Measurements from ENCODE around the gene WBP1.
"Not testable (repeated sequence)": the region's sequence is repeated elsewhere in the genome, so short reads cannot be mapped to it uniquely, and the experiment has no call there.

The WBP1 gene

DNA sequence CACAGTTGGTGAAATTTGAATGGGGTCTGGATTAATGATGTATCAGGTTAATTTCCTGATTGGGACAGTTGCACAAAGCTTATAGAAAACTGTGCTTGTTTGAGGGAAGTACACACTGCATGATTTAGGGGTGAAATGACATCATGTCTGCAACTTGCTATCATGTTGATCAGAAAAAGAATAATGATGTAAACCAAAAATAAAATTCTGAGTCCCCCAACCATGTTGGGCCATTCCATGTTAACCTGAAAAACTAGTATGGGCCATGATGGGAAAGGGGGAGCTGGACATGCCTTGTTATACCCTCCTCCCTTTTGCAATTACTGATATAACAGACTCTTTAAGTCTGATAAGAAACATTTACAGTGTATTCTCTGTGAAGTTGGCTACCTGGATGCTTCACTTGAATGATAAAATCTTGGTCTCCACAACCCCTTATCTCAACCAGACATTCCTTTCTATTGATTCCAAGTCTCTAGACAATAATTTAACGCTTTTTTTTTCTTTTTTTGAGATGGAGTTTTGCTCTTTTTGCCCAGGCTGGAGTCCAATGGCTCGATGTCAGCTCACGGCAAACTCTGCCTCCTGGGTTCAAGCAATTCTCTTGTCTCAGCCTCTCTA is 7.6 kb upstream of the WBP1 start:
- DNase-seq (ENCODE audit: low read depth in 1 of 2, low spot score in 1 of 2): no peak

DNA sequence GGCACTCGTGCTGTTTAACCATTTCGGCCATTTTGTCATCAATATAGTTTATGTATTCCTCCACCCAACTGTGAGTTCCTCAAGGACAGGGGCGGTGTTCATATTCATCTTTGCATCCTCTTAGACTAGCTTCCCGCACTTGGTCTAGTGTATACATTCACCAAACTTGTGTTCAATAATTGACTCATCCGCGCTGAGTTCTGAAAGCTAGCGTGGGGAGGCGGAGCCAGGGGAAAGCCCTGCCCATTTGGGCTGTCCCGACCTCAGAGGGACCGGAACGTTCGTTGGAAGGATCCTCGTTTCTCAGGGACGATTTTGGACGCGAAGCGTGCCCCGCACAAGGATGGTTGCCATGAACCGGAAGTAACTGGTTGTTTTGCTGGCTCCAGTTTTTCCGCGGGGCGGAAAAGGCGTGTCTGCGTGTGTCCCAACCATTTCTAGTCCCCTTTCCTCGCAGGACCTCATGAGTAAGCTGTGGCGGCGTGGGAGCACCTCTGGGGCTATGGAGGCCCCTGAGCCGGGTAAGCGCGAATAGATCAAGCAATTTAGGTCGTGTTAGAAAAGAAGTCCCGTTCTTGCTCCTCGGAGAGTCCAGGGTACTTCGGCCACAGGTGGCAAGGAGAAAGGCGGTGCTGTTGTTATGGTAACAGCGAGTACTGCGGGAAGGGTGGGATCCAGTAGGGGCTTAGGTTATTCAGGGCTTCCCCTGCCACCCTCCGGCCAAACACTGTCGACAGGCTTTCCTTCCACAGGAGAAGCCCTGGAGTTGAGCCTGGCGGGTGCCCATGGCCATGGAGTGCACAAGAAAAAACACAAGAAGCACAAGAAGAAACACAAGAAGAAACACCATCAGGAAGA is 3.4 kb upstream of the WBP1 start, which contains the start of gene INO80B:
Gene INO80B, plus strand, starts transcription at position 434 of the 858 bp plus-strand sequence. Its CDS starts 30 bp downstream, at position 464.
- peak; percentile 91 to 96 for DNase-seq (ENCODE audit: low read depth in 1 of 2, low spot score in 1 of 2)

DNA sequence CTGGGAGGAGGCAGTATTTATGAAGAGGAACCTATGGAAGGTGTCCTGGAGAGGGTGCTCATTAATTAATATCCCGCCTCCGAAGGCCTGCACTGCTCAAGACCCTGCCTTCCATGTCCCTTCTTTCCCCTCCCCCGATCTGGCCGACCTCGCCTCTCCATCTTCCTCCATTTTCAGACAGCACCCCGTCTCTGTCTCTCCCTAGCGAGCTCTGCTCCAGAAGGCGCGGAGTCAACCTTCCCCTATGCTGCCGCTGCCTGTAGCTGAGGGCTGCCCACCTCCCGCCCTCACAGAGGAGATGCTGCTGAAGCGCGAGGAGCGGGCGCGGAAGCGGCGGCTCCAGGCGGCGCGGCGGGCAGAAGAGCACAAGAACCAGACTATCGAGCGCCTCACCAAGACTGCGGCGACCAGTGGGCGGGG is 1.1 kb upstream of the WBP1 start:
- no peak for DNase-seq (ENCODE audit: low read depth in 1 of 2, low spot score in 1 of 2)

DNA sequence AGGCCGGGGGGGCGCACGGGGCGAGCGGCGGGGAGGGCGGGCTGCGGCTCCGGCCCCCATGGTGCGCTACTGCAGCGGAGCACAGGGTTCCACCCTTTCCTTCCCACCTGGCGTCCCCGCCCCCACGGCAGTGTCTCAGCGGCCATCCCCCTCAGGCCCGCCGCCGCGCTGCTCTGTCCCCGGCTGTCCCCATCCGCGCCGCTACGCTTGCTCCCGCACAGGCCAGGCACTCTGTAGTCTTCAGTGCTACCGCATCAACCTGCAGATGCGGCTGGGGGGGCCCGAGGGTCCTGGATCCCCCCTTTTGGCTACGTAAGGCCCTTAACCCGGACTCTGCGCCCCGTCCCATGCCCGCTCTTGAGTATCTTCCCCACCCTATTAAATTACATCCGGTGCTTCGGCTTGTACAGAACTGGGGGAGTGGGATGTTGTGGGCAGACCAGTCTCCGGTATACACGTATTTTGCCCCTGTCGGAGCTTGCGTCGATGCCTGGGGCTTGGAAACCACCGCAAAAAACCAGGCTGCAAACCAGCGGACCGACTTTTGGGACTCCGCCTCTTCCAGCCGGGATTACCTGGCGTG is 598 bp upstream of the WBP1 start:
- peak; percentile 64 to 76 for DNase-seq (ENCODE audit: low read depth in 1 of 2, low spot score in 1 of 2)

DNA sequence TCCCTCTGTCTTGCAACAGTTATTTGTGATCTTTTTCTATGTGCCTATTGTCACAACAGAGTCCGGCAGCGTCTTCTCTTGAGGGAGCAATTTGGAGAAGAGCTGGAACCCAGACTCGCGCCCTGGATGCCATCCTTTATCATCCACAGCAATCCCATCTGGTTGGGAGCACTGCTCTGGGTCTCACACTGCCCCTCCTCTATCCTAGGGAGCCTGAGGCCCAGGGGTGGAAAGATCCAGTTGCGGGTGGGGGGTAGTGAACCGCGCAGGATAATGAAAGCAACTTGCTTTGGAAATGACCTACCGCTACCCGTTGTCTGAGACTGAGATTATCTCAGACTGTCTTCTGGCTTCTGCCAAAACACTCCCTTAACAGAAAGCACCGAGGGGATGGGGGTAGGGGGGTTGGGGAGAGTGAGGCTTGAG is 713 bp downstream of the WBP1 start:
- DNase-seq (ENCODE audit: low read depth in 1 of 2, low spot score in 1 of 2): no peak

DNA sequence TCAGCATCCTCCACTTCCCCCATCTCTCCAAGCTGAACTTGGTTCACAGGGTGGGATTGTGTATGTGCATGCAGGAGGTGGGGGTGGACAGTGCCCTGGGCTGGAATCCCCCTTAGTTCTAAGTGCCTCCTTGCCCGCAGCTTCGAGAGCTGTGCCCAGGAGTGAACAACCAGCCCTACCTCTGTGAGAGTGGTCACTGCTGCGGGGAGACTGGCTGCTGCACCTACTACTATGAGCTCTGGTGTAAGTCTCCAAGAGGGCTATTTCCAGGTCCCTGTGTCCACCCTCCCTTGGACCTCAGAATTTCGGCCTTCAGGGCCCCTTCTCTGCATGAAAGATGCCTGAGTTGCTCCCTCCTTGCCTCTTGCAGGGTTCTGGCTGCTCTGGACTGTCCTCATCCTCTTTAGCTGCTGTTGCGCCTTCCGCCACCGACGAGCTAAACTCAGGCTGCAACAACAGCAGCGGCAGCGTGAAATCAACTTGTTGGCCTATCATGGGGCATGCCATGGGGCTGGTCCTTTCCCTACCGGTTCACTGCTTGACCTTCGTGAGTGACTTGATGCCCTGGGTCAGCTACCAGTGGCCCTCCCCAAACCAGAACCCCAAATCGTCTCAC is 1.4 kb downstream of the WBP1 start:
- not testable (repeated sequence) for DNase-seq (ENCODE audit: low read depth in 1 of 2, low spot score in 1 of 2)

DNA sequence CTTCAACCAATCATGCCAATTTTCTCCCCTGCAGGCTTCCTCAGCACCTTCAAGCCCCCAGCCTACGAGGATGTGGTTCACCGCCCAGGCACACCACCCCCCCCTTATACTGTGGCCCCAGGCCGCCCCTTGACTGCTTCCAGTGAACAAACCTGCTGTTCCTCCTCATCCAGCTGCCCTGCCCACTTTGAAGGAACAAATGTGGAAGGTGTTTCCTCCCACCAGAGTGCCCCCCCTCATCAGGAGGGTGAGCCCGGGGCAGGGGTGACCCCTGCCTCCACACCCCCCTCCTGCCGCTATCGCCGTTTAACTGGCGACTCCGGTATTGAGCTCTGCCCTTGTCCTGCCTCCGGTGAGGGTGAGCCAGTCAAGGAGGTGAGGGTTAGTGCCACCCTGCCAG is 1.9 kb downstream of the WBP1 start:
- DNase-seq (ENCODE audit: low read depth in 1 of 2, low spot score in 1 of 2): not testable (repeated sequence)

DNA sequence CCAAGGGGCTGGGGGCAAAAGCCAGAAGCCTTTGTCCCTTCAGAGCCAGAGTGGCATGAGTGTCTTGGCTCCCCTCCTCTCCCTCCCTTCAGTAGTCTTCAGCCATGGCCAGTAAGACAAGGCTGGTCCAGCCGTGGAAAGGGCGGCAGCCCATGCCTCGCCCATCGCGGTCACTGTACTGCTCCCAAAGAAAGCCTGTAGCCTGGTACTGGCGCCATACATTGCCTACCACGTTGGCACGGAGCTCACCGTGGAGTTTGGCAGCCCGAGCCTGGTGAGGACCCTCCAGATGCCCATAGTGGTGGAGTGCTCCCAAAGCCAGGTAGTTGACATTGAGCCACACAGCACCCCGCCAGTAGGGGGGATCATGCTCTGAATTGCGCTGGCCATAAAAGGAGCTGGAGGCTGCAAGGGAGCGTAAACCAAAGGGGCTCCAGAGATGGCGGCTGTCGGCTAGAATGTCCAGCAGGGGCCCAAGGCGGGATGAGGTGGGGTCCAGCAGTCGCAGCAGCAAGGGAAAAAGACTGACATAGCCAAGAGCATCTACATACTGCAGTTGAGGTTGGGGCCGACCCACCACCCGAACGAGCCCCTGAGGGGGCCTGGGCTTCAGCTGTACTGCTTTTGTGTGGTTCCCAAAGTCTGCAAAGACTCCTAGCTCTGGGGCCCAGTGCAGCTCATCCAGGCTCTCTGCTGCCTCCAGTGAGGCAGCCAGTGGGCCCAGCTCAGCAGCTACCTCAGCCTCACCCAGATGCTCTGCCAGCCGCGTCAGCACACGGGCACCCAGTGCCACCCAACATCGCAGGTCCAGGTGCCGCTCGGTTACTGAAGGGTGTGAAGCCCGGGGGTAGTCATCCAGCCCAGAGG is 3.2 kb downstream of the WBP1 start:
- DNase-seq (ENCODE audit: low read depth in 1 of 2, low spot score in 1 of 2): no peak

DNA sequence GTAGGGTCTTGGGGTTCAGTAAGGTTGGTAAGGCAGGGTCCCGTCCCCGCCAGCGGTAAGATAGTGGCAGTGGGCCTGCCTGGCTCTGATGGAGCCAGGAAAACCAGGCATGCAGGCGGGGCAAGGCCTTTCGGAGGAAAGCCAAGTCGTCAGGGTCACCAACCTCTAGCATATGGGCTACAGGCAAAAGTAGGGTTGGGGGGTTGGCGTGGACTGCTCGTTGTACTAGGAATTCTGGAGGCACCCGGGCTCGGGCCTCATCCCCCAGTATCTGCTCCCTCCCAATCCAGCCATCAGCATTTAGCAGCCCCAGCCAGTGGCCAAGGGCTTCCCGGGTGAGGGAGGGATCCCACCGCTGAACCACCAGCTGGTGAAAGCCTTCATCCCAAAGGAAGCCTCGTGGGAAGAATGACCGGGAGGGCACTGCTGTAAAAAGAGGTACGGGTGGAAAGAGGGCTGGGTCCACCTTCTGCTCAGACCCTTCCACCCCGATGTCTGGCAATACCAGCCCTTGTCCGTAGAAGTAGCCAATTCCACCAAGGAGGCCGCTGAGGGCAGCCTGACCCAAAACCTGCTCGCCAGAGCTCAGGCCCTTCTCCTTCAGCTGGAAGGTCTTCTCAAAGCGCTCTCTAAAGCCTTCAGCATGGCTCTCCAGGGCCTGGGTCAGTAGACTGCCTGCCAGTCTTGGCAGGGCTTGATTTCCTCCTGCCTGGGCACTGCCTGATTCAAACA is 4.0 kb downstream of the WBP1 start:
- DNase-seq (ENCODE audit: low read depth in 1 of 2, low spot score in 1 of 2): no peak

DNA sequence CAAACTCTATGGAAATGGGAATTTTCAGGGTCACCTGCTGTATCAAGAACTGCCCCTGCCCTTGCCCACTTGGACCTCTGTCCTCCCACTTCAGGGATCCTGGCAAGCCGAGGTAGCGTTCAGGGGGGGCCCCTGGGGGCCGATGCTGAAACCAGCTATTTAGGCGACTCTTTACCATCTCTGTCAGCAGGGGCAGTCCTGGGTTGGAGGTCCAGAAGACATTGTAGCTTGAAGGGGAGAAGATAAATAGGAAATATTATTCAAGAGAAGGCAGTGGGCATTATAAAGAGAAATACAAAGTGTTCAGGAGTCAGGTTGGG is 4.5 kb downstream of the WBP1 start:
- DNase-seq (ENCODE audit: low read depth in 1 of 2, low spot score in 1 of 2): no peak

DNA sequence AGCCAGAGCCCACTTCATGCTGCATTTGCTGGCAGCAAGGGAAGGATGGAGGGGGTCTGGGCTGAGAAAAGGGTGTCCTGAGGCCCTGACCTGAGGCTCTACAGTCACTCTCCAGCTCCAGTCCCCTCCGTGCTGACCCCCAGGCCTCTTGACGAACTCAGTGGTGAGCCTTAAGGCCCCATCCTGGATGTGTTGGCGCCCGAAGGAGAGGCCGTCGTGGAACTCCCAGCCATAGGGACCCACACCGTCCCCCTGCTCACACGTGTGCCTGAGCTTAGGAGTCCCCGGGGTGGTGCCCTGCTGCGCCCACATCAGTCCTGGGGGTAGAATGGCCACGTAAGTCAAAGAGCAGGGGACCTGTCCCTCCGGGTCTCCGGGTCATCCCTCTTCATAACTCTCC is 6.2 kb downstream of the WBP1 start:
- no peak for DNase-seq (ENCODE audit: low read depth in 1 of 2, low spot score in 1 of 2)

DNA sequence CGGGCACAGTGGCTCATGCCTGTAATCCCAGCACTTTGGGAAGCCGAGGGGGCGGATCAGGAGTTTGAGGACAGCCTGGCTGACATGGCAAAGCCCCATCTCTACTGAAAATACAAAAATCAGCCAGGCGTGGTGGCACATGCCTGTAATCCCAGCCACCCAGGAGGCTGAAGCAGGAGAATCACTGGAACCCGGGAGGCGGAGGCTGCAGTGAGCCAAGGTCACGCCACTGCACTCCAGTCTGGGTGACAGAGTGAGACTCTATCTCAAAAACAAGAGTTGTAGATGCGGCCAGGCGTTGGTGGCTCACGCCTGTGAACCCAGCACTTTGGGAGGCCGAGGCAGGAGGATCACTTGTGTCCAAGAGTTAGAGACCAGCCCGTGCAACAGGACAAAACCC is 12.5 kb downstream of the WBP1 start:
- not testable (repeated sequence) for DNase-seq (ENCODE audit: low read depth in 1 of 2, low spot score in 1 of 2)

DNA sequence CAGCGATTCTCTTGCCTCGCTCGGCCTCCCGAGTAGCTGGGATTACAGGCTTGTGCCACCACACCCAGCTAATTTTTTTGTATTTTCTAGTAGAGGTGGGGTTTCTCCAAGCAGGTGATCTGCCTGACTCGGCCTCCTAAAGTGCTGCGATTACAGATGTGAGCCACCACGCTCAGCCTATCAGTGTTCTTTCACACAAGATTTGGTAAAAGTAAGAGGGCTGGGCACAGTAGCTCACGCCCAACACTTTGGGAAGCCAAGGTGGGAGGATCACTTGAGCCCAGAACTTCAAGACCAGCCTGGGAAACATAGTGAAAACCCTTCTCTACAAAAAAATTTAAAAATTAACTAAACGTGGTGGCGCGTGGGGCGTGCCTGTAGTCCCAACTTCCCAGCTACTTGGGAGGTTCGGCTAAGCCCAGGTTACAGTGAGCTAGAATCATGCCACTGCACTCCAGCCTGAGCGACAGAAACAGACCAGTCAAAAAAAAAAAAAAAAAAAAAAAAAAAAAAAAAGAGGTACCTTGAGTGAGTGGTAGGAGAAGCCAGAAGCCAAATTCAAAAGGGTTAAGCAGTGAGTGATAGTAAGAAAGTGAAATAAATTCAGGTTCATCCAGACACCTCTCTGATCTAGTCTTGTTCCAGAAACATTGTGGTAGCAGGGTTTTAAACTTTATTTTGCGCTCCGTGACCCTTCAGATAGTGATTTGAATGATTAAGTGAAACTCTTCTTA is 13.3 kb downstream of the WBP1 start:
- no peak for DNase-seq (ENCODE audit: low read depth in 1 of 2, low spot score in 1 of 2)

DNA sequence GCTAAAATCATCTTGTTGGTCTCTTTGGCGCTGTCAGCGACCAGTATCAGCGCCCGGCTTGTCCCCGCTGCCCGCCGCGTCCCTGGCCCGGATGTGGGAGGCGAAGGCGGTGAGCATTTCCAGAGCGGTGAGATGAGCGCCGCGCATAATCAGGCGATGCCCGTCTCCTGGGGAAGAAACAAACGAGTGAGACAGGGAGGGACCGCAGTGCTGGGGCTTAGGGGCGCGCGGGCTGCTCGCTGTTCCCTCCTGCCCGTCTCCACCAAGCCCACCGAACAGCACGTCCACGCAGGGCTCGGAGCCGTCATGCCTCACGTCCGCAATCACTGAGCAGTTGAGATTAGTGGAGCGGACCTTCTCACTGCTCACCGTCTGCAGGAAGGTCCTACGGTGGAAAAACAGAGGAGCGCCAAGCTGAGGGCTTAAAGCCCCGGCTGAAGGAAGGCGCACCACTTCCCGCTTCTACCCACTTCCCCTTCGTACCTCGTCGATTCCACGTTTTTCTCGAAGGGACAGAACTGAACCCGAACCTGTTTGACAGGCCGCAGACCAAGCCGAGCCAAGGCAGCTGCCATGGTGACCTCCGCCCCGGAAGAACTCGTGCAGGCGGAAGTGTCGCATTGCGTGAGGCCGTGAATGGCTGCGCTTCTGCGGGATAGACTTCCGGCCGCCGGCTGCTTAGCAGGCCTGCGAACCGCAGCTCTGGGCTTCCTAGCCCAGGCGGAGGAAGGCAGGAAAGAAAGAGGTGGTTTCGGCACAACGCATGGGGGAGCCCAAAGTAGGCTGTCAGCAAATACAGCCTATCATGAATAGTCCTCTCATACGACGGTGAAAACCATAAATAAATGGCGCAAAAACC is 14.1 kb downstream of the WBP1 start, which contains the start of gene MRPL53:
Gene MRPL53, minus strand, starts transcription at position 595 of the 859 bp plus-strand sequence. Its CDS starts 20 bp downstream, at position 575.
- DNase-seq (ENCODE audit: low read depth in 1 of 2, low spot score in 1 of 2): peak; percentile 91 to 96

DNA sequence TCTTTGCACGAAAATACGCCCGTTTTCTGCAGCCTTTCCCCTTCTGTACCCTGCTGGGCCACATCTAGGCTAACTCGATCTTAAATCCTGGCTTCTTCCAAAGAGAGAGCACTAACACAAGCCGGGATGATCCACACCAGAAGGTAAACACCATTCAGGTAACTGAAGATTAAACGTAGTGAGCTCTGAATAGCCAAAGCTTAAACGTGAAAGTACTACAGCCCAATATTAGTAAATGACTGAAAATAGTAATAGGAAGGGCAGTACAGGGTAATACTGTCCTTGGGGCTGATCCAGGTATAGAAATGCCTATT is 14.7 kb downstream of the WBP1 start:
- DNase-seq (ENCODE audit: low read depth in 1 of 2, low spot score in 1 of 2): no peak

DNA sequence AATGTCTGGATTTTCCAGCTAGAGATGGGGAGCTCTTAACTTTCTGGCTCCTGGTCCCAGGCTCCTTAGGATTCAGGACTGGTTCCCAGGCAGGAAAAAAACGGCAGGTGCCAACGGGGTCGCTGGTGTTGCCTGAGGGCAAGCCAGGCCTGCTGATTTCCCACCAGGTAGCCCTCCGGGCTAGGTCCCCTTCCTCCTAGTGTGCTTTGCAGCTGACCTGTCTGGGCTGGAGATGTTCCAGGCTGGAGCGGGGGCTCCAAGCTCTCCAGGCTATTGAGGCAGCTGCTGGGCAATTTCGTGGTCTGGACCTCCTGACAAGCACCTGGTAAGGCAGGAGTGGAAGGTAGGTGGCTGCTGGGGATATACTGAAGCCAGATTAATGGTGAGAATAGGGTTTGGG is 16.2 kb downstream of the WBP1 start:
- DNase-seq (ENCODE audit: low read depth in 1 of 2, low spot score in 1 of 2): no peak

DNA sequence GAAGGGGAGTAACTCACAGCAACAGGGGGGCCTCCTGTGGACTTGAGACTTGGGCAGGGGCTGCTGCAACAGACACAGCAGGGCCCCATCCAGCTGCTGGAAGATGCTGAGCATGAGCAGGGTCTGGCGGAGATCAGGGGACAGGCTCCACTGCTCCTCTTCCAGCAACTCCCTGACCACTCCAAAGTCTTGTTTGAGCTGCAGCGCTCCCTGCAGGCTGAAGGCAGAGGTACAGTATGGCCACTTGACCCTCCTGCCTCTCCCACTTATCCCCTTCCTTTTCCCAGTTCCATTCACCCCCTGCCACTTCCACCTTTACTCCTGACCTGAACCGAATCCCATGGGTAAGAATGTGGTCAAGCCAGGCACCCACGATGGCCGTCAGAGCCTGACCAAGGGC is 16.7 kb downstream of the WBP1 start:
- no peak for DNase-seq (ENCODE audit: low read depth in 1 of 2, low spot score in 1 of 2)

DNA sequence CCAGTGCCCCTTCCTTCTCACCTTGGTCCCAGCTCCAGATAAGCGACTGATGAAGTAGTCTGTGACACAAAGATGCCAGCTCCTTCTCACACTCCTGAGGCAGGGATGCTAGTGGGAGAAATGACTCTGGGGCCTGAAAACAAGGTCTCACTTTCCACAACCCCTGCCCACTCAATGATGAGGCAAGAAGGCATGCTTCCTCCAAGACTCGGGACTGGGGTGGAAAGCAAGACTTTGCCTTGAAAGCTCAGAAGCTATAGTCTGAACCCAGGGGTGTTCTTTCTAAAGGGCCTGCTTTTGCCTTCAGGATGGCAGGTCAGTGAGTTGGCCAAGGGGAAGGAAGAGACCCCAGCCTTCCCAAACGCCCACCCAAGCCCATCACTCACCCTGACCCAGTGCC is 23.2 kb downstream of the WBP1 start:
- DNase-seq (ENCODE audit: low read depth in 1 of 2, low spot score in 1 of 2): no peak

Measured in stimulated activated CD4-positive, alpha-beta T cell treated with anti-CD3 and anti-CD28 coated beads, Interleukin-15, amount 100 ng/mL, for 1 hour (primary cell).